Measurements from ENCODE around the gene PUS1.
"Not testable (repeated sequence)": the region's sequence is repeated elsewhere in the genome, so short reads cannot be mapped to it uniquely, and the experiment has no call there.

The PUS1 gene

DNA sequence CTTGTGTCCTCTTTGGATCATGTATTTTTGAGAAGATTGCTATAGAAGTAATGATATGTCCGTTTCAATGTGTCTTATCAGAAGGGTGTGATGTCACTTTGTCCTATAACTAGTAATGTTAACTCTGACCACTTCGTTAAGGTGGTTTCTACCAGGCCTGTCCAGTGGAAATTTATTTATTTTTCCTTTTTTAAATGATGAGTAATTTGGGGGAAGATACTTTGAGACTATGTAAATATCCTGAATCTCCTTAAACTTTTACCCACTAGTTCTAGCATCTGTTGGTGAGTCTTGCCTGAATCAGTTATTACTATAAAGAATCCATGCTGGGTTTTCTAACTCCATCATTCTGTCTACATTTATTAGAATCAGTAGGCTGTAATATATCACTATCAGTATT, 36.0 kb downstream of the PUS1 start:
- DNase-seq = no peak

DNA sequence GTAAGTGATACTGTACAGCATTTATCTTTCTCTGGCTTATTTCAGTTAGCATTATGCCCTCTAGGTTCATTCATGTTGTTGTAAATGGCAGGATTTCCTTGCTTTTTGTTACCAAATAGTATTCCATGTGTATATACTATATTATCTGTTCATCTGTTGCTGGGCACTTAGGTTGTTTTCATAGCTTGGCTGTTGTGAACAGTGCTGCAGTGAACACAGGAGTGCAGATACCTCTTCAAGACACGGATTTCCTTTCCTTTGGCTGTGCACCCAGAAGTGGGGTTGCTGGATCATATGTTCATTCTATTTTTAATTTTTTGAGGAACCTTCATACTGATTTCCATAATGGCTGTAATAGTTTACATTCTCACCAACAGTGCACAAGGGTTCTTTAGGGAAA, 42.1 kb downstream of the PUS1 start:
- no peak for DNase-seq

DNA sequence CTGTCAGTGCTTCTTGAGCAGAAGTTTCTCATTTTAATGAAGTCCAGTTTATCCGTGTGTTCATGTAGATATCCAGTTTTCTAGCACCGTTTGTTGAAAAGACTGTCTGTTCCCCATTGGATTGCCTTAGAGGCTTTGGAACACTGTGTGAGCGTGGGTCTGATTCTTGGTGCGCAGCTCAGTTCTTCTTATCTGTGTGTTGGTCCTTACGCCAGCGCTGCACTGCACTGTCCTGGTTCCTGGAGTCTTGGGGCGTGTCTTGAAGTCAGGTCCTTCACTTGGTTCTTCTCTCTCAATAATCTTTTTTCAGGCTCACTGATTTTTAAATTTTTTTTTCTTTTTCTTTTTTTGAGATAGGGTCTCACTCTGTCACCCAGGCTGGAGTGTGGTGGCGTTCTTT, 46.2 kb downstream of the PUS1 start:
- DNase-seq = no peak

DNA sequence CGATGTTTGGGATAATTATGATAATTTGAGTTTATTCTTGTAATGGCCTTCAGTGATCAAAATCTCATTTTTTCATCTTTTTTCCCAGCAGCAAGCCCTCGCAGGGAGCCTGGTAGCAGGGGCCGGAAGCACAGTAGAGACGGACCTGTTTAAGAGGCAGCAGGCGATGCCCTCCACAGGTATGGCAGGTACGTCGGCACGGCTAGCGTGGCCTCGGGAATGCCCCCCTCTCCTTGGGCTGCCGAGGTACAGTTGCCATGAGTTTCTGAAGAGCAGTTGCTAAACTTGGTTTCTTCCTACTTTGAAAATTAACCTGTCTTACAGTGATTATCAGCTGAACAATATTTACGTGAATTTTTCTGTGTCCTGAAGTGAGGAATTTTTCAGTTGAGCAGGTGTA, 50.5 kb downstream of the PUS1 start:
- DNase-seq = no peak

DNA sequence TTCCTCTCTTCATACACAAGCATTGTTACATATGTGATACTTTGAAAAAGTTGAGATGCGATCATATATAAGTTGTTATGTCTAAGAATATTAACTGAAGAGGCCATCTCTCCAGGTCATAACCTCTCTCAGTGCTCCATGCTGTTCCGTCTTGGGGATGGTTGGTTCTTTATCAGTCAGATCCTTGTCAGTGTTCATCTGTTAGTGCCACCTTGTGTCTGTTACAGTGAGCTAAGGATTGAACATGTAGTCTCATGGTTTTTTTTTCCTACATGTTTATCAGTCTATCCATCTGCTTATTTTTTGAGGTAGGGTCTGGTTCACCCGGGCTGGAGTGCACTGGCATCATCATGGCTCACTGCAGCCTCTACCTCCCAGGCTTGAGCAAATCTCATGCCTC, 51.2 kb downstream of the PUS1 start:
- no peak for DNase-seq

DNA sequence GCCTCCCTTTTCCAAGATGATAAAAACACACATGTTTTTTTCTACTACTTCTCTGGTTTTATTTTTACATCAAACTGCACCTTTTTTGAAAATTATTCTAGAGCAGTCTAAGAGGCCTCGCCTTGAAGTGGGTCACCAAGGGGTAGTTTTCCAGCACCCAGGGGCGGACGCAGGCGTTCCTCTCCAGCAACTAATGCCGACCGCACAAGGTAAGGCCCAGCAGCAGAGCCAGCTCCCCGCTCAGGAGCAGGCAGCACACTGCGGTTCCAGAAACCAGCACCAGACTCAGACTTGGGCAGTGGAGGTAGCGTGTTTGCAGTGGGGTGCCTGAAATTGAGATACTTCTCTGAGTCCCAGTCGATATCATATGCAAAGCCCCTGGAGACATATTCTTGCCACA, 52.3 kb downstream of the PUS1 start:
- no peak for DNase-seq

DNA sequence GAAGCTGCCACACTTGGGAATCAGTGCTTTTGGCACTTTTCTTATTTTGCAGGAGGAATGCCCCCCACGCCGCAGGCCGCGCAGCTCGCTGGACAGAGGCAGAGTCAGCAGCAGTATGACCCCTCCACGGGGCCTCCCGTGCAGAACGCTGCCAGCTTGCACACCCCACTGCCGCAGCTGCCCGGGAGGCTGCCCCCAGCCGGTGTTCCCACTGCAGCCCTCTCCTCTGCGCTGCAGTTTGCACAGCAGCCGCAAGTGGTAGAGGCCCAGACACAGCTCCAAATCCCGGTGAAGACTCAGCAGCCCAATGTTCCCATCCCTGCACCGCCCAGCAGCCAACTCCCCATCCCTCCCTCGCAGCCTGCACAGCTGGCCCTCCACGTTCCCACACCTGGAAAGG, 53.0 kb downstream of the PUS1 start:
- DNase-seq = no peak

- no peak for DNase-seq
Observed at GRCh38 chr12:131983026-131983425, 54.0 kb downstream of the PUS1 start.

DNA sequence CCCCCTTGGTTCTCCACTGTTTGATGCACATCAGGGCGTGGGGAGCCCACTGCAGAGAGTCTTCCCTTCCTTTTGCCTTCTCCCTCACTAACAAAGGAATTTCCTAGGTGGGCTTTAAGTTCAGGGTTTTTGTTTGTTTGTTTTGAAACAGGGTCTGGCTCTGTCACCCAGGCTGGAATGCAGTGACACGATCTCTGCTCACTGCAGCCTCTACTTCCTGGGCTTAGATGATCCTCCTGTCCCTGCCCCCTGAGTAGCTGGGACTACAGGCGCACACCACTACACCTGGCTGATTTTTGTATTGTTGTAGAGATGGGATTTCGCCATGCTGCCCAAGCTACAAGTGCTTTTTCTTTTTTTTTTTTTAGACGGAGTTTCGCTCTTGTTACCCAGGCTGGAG, 54.5 kb downstream of the PUS1 start:
- DNase-seq = no peak

DNA sequence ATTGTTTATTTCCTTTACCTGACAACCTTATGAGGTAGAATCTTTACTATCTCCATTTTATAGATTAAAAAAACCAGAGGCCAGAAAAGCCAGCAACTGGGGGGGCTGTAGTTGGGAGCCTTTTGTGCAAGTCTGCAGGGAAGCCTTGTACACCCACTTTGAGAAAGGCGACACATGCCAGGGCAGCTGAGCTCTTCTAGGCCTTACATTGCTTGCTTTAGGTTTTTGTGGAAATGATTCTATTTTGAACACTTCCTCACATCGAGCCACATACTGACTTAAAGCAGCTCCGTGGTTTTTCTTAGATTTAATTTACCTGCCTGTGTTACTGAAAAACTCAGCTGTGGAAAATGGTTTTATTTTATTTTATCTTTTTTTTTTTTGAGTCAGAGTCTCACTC, 55.3 kb downstream of the PUS1 start:
- DNase-seq = no peak

DNA sequence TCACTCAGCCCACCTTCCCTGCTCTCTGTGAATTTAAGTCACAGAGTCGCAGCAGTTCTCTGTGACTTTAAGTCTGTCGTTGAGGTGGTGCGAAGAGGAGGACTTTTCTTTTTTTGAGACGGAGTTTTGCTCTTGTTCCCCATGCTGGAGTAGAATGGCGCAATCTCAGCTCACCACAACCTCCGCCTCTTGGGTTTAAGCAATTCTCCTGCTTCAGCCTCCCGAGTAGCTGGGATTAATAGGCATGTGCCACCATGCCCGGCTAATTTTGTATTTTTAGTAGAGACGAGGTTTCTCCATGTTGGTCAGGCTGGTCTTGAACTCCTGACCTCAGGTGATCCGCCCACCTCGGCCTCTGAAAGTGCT, 56.4 kb downstream of the PUS1 start:
- not testable (repeated sequence) for DNase-seq

GRCh38 chr12:131986361-131986760, 57.3 kb downstream of the PUS1 start:
- DNase-seq = no peak

- DNase-seq = no peak
Observed at GRCh38 chr12:131986910-131987309, 57.8 kb downstream of the PUS1 start.

DNA sequence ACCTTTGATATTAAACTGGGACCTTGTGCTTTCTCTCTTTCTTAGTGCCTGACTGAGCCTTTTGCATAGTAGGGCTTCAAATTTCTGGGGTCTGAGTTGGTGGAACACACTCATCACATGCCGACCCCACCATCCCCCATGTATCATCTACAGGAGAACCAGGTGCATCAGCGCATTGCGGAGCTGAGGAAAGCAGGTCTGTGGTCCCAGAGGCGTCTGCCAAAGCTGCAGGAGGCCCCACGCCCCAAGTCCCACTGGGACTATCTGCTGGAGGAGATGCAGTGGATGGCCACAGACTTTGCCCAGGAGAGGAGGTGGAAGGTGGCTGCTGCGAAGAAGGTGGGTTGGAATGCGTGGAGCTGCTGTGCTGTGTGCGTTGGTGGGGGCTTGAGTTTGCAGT, 58.5 kb downstream of the PUS1 start:
- DNase-seq = no peak

DNA sequence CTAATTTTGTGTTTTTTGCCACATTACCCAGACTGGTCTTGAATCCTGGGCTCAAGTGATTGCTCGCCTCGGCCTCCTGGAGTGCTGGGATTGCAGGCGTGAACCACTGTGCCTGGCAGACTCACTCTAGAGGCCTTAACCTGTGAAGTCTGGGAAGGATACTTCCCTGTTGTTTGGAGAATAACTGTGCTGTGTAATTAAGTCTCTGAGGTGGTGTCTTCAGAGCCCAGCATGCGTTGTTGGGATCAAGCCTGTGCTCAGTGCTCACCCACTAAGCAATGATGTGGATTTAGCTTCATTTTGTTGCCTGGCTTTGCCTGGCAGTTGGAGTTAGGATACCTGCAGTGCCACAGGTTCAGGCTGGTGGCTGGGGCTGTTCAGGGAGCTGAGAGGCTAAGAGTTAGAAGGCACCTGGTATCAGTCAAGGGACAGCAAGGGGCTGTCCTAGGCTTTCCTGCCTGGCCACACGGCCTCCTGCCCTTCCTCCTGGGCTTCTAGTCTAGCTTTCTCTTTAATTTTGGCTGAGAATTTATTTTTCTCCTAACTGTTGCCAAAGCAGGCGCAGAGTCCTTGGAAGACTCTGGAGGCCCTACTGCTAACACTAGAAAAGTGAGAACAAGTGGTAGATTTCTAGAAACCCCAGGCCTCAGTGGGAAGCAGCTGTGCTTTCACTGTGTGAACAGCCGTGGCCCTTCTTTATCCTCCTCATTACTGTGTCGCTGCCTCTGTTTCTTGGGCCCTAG, 59.1 kb downstream of the PUS1 start:
- DNase-seq = no peak

GRCh38 chr12:131989021-131989420, 59.9 kb downstream of the PUS1 start:
- DNase-seq = no peak

GRCh38 chr12:131990066-131990979, 61.2 kb downstream of the PUS1 start:
- DNase-seq = no peak

- DNase-seq = no peak
Observed at GRCh38 chr12:131990980-131991305, 61.9 kb downstream of the PUS1 start.

- DNase-seq = no peak
Observed at GRCh38 chr12:131991816-131992430, 62.8 kb downstream of the PUS1 start.

GRCh38 chr12:131994589-131994988, 65.5 kb downstream of the PUS1 start:
- no peak for DNase-seq
